Ovary (tissue), 3 donors: ENCODE data around the gene XPO6.

Source experiments
- EP300 ChIP-seq: sonication (generic); formaldehyde crosslinking; IDR thresholded peaks from one replicate; pipeline ENCODE4 v1.6.1; 2017; ENCODE audit warnings: antibody characterized with exemption
- POLR2A ChIP-seq: fragments of 450-650 bp; IDR thresholded peaks from one replicate; pipeline ENCODE4 v1.6.1; 2017; ENCODE audit warnings: antibody characterized with exemption, mild to moderate bottlenecking, moderate library complexity
- TF ChIP-seq, protein P1 (sequence below), 3 donors: fragments of 450-650 bp in 2 of 3; fragments of 200-600 bp in 1 of 3; IDR thresholded peaks; one replicate each; pipeline versions ENCODE4 v1.5.1 to v1.8.0; 2016 to 2022; ENCODE audit warnings: antibody characterized with exemption in 3 of 3, mild to moderate bottlenecking in 1 of 3
- donor health status: DM: no; HTN: no; CAD: no.

- TF ChIP-seq, protein P1, sequence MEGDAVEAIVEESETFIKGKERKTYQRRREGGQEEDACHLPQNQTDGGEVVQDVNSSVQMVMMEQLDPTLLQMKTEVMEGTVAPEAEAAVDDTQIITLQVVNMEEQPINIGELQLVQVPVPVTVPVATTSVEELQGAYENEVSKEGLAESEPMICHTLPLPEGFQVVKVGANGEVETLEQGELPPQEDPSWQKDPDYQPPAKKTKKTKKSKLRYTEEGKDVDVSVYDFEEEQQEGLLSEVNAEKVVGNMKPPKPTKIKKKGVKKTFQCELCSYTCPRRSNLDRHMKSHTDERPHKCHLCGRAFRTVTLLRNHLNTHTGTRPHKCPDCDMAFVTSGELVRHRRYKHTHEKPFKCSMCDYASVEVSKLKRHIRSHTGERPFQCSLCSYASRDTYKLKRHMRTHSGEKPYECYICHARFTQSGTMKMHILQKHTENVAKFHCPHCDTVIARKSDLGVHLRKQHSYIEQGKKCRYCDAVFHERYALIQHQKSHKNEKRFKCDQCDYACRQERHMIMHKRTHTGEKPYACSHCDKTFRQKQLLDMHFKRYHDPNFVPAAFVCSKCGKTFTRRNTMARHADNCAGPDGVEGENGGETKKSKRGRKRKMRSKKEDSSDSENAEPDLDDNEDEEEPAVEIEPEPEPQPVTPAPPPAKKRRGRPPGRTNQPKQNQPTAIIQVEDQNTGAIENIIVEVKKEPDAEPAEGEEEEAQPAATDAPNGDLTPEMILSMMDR (IDR thresholded peaks at IDR 0.05), result no peak
- TF ChIP-seq POLR2A (no peak), EP300 (no peak)
These were observed 39.9 kb downstream of the XPO6 start for GRCh38 chr16:28171816-28172215.
